Body of pancreas (tissue), 4 donors: ENCODE results near the gene UBR7. TPM values are rescaled to one million over a fixed set of nuclear protein-coding genes. Genes with fewer than 3 reads are reported as not detected.

Experiments
- ATAC-seq: fragments of 150-250 bp; one replicate; pipeline ENCODE4 v1.9.1; 2016
- DNase-seq, 4 donors: peaks; one replicate each; pipeline ENCODE4 v3.0.0-alpha.2; 2019
- H3K27ac ChIP-seq, 4 donors: fragments of 200-600 bp; sonication (generic); 1 replicate in 3 of 4; 2 replicates in 1 of 4; pipeline versions ENCODE4 v1.5.1 to v1.6.1; 2016 to 2019; ENCODE audit warnings: mild to moderate bottlenecking in 1 of 4, mixed read lengths in 1 of 4, moderate library complexity in 1 of 4
- H3K27me3 ChIP-seq, 2 donors: fragments of 200-600 bp; sonication (generic); one replicate each; pipeline ENCODE4 v1.6.0; 2016; ENCODE audit warnings: mild to moderate bottlenecking in 1 of 2
- H3K36me3 ChIP-seq, 2 donors: fragments of 200-600 bp; sonication (generic); replicated peaks in 1 of 2; 2 replicates each; pipeline ENCODE4 v1.5.1; 2016; ENCODE audit warnings: low read depth in 2 of 2; ENCODE audit not compliant: insufficient read depth in 1 of 2
- H3K4me1 ChIP-seq: fragments of 200-600 bp; sonication (generic); one replicate; pipeline ENCODE4 v1.6.0; 2016
- H3K4me3 ChIP-seq, 2 donors: fragments of 200-600 bp; sonication (generic); 1 replicate in 1 of 2; 2 replicates in 1 of 2; pipeline ENCODE4 v1.5.1; 2016 to 2019
- H3K9me3 ChIP-seq, 3 donors: fragments of 200-600 bp; sonication (generic); 1 replicate in 2 of 3; 2 replicates in 1 of 3; pipeline ENCODE4 v1.5.1; 2016
- CTCF ChIP-seq, 7 experiments: fragments of 450-650 bp in 4 of 7; fragments of 200-600 bp in 3 of 7; sonication (generic) in 3 of 7; IDR thresholded peaks; one replicate each; pipeline ENCODE4 v1.5.1; 2016 to 2019; ENCODE audit warnings: antibody characterized with exemption in 7 of 7
- POLR2A ChIP-seq, 3 donors: fragments of 450-650 bp; IDR thresholded peaks; one replicate each; pipeline ENCODE4 v1.6.1; 2016; ENCODE audit warnings: antibody characterized with exemption in 3 of 3, mild to moderate bottlenecking in 2 of 3
- WGBS, 2 donors: methylation state at CpG; one replicate each; pipeline ENCODE4 v1.1.5; 2017; 5-methylcytosine and 5-hydroxymethylcytosine counted together
- intact Hi-C: fragments of 100-400 bp; cut with DNase I; formaldehyde crosslinking; loops from one replicate; pipeline ENCODE4 v1.15.1; 2023
- total RNA-seq, 2 donors: library from RNA; depleted of rRNA; stranded (reverse); fragments of >200 nt; gene quantifications; one replicate each; pipeline ENCODE4 v1.1.0, GENCODE V29; 2016

Gene UBR7
- total RNA-seq, 2 donors from 2014 or later: 4.9 to 17.4 TPM

DNA sequence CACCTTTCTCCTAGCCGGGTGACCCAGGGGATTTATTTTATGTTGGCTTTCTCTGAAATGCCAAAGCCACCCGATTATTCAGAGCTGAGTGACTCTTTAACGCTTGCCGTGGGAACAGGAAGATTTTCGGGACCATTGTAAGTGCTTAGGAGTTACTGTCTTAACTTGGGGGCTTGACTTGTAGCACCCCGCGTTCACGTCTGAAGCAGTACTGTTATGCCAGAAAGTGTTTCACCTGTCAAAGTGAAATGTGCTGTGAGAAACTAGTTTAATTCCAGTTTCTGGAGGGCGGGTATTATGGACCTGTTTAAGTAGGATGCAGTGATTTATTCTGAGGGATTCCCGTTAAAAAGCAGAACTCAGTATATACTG, 21.7 kb upstream of the UBR7 start:
- H3K4me1 ChIP-seq: peaks cover 29% of the 10 kb centered on the region
- no peaks in the 10 kb centered on the region for H3K36me3 ChIP-seq
- 0 to 1% methylated on average over 10 of the region's 10 CpGs for WGBS, 2 donors
- peak overlapping the region; percentile 94 to 98 (median 96) for H3K27ac ChIP-seq
- H3K27me3 ChIP-seq: no peaks in the 10 kb centered on the region
- TF ChIP-seq POLR2A (IDR thresholded peaks at IDR 0.05) (no peak), CTCF (IDR thresholded peaks at IDR 0.05) (no peak)
- intact Hi-C loops: no loop called here
- DNase-seq (no peak), ATAC-seq (no peak)
- H3K4me3 ChIP-seq: peak overlapping the region; percentile 22 to 31
- H3K9me3 ChIP-seq: no peaks in the 10 kb centered on the region

GRCh38 chr14:93186466-93186865, 20.6 kb upstream of the UBR7 start:
- intact Hi-C loops: no loop called here
- ATAC-seq (no peak), DNase-seq (peak in 1 of 4 donors; percentile 11)
- Histone ChIP-seq H3K4me1 (peaks cover 29% of the 10 kb centered on the region), H3K36me3 (no peaks in the 10 kb centered on the region), H3K9me3 (no peaks in the 10 kb centered on the region), H3K27ac (peak overlapping the region in 1 of 4 donors; percentile 95), H3K27me3 (no peaks in the 10 kb centered on the region), H3K4me3 (no peak overlapping the region)
- no peak for TF ChIP-seq CTCF (IDR thresholded peaks at IDR 0.05)
- no peak for TF ChIP-seq POLR2A (IDR thresholded peaks at IDR 0.05)
- WGBS, 2 donors: 58 to 74% methylated on average over 6 of the region's 6 CpGs

DNA sequence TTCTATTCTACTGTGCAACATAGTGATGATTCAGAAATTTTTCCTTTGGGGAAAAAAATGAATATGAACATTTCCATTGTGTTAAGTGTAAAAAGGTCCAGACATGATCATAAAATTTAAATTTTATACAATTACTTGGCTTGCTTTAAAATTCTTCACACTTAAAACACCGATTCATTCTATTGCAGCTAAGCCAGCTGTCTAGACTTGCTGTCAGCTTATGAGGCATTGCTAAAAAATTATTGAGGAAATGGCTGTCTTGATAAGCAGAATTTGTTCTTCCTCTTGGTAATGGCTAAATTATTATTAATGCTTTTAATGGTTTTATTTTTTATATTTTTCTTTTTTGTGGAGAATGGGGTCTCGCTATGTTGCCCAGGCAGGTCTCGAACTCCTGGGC, 20.1 kb upstream of the UBR7 start:
- no peaks in the 10 kb centered on the region for H3K36me3 ChIP-seq
- H3K4me3 ChIP-seq: no peak overlapping the region
- no peak for TF ChIP-seq CTCF (IDR thresholded peaks at IDR 0.05)
- TF ChIP-seq POLR2A (IDR thresholded peaks at IDR 0.05): no peak
- WGBS, 2 donors: 82 to 84% methylated on average over 3 of the region's 3 CpGs
- H3K27ac ChIP-seq: peak overlapping the region in 1 of 4 donors; percentile 6
- no peaks in the 10 kb centered on the region for H3K9me3 ChIP-seq
- H3K4me1 ChIP-seq: peaks cover 29% of the 10 kb centered on the region
- intact Hi-C loops: no loop called here
- ATAC-seq (no peak), DNase-seq (no peak)
- H3K27me3 ChIP-seq: no peaks in the 10 kb centered on the region

- DNase-seq (no peak), ATAC-seq (no peak)
- no peaks in the 10 kb centered on the region for H3K36me3 ChIP-seq
- no peaks in the 10 kb centered on the region for H3K9me3 ChIP-seq
- WGBS, 2 donors: 91 to 100% methylated on average over 1 of the region's 1 CpG
- H3K27me3 ChIP-seq: no peaks in the 10 kb centered on the region
- TF ChIP-seq POLR2A (IDR thresholded peaks at IDR 0.05): no peak
- TF ChIP-seq CTCF (IDR thresholded peaks at IDR 0.05): no peak
- no peak overlapping the region for H3K4me3 ChIP-seq
- no peaks in the 10 kb centered on the region for H3K4me1 ChIP-seq
- intact Hi-C loops: no loop called here
- H3K27ac ChIP-seq: no peak overlapping the region
Observed at GRCh38 chr14:93195316-93195999, 11.6 kb upstream of the UBR7 start.

DNA sequence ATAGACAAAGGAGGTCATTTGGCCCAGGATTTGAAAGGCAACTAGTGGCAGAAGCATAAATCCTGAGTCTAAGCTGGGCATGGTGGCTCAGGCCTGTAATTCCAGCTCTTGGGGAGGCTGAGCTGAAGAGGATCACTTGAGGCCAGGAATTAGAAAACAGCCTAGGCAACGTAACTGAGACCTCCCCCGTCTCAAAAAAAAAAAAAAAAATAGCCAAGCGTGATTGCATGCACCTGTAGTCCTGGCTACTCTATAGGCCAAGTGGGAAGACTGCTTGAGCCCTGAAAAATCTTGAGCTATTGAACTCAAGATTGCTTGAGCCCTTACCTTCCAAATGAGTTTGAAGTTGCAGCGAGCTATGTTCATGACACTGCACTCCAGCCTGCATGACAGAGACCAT, 8.0 kb upstream of the UBR7 start:
- Histone ChIP-seq H3K4me1 (peaks cover 9% of the 10 kb centered on the region), H3K4me3 (no peak overlapping the region), H3K9me3 (no peaks in the 10 kb centered on the region), H3K27ac (no peak overlapping the region), H3K27me3 (no peaks in the 10 kb centered on the region), H3K36me3 (no peaks in the 10 kb centered on the region)
- intact Hi-C loops: no loop called here
- TF ChIP-seq POLR2A (IDR thresholded peaks at IDR 0.05) (no peak), CTCF (IDR thresholded peaks at IDR 0.05) (no peak)
- DNase-seq (no peak), ATAC-seq (no peak)
- 84 to 100% methylated on average over 4 of the region's 4 CpGs for WGBS, 2 donors
